IPS-NIHi7 (cell line): ENCODE results near the gene CNGB1.
"Not testable (repeated sequence)": the region's sequence is repeated elsewhere in the genome, so short reads cannot be mapped to it uniquely, and the experiment has no call there.

ENCODE experiments used
- DNase-seq: peaks from one replicate; pipeline ENCODE4 v3.0.0; 2012; ENCODE audit warnings: mixed read lengths; ENCODE audit errors: extremely low spot score

The CNGB1 gene

GRCh38 chr16:57886427-57886826, 84.5 kb downstream of the CNGB1 start:
- DNase-seq: no peak

- no peak for DNase-seq
These were observed 86.2 kb downstream of the CNGB1 start for GRCh38 chr16:57884655-57885133.

- DNase-seq: no peak
These were observed 86.8 kb downstream of the CNGB1 start for GRCh38 chr16:57883953-57884654.

GRCh38 chr16:57883480-57883879, 87.4 kb downstream of the CNGB1 start:
- no peak for DNase-seq

- peak; percentile 52 for DNase-seq
These were observed 88.1 kb downstream of the CNGB1 start for GRCh38 chr16:57882792-57883191.

GRCh38 chr16:57882206-57882605, 88.7 kb downstream of the CNGB1 start:
- DNase-seq: no peak

GRCh38 chr16:57878586-57878985, 92.3 kb downstream of the CNGB1 start:
- DNase-seq: no peak

GRCh38 chr16:57876210-57876609, 94.7 kb downstream of the CNGB1 start:
- no peak for DNase-seq

GRCh38 chr16:57875347-57875746, 95.6 kb downstream of the CNGB1 start:
- no peak for DNase-seq

GRCh38 chr16:57873218-57873617, 97.7 kb downstream of the CNGB1 start:
- peak; percentile 69 for DNase-seq

GRCh38 chr16:57872764-57873163, 98.2 kb downstream of the CNGB1 start:
- not testable (repeated sequence) for DNase-seq

- DNase-seq: no peak
These were observed 99.5 kb downstream of the CNGB1 start for GRCh38 chr16:57871456-57871855.

GRCh38 chr16:57870753-57871454, 100.0 kb downstream of the CNGB1 start:
- no peak for DNase-seq

- no peak for DNase-seq
These were observed 101.9 kb downstream of the CNGB1 start for GRCh38 chr16:57868913-57869520.

- DNase-seq: no peak
These were observed 103.8 kb downstream of the CNGB1 start for GRCh38 chr16:57867000-57867561.

GRCh38 chr16:57866529-57866918, 104.4 kb downstream of the CNGB1 start:
- no peak for DNase-seq

GRCh38 chr16:57865746-57866528, 105.0 kb downstream of the CNGB1 start:
- no peak for DNase-seq

- peak; percentile 76 for DNase-seq
These were observed 107.3 kb downstream of the CNGB1 start for GRCh38 chr16:57863434-57864160.

GRCh38 chr16:57862698-57863433, 108.1 kb downstream of the CNGB1 start:
- no peak for DNase-seq

- DNase-seq: peak; percentile 49
These were observed 111.6 kb downstream of the CNGB1 start for GRCh38 chr16:57859331-57859730.
